HG03045 (cell line): ENCODE results near the gene SIGLEC10.
"Not testable (repeated sequence)": the region's sequence is repeated elsewhere in the genome, so short reads cannot be mapped to it uniquely, and the experiment has no call there.

Source experiments
- ATAC-seq: cut with Tn5 transposase; IDR thresholded peaks from one replicate; pipeline ENCODE4 v1.9.1; 2021; ENCODE audit warnings: mild to moderate bottlenecking, moderate library complexity; ENCODE audit not compliant: unreplicated experiment

SIGLEC10 gene

GRCh38 chr19:51417107-51417809 lies at the start of gene SIGLEC10:
SIGLEC10 (minus strand) TSS chr19:51417642; CDS start chr19:51417581, 61 bp downstream.
- no peak for ATAC-seq

- no peak for ATAC-seq
Observed at GRCh38 chr19:51466723-51467122, 49.3 kb upstream of the SIGLEC10 start.

GRCh38 chr19:51463976-51464581 lies 46.6 kb upstream of the SIGLEC10 start:
- ATAC-seq, result not testable (repeated sequence)

GRCh38 chr19:51462681-51463080 lies 45.2 kb upstream of the SIGLEC10 start:
- no peak for ATAC-seq

- no peak for ATAC-seq
Observed at GRCh38 chr19:51462276-51462675, 44.8 kb upstream of the SIGLEC10 start.

GRCh38 chr19:51461723-51462161 lies 44.3 kb upstream of the SIGLEC10 start:
- ATAC-seq, result no peak

- ATAC-seq, result no peak
Observed at GRCh38 chr19:51460164-51460992, 42.9 kb upstream of the SIGLEC10 start.

- ATAC-seq, result no peak
Observed at GRCh38 chr19:51458899-51459505, 41.6 kb upstream of the SIGLEC10 start.

GRCh38 chr19:51458051-51458645 lies 40.7 kb upstream of the SIGLEC10 start, which contains the start of gene SIGLEC8:
SIGLEC8 (minus strand) TSS chr19:51458454; CDS start chr19:51458387, 67 bp downstream.
- no peak for ATAC-seq

- no peak for ATAC-seq
Observed at GRCh38 chr19:51457351-51458013, 40.0 kb upstream of the SIGLEC10 start.

- ATAC-seq, result no peak
Observed at GRCh38 chr19:51456541-51457290, 39.3 kb upstream of the SIGLEC10 start.

- ATAC-seq, result no peak
Observed at GRCh38 chr19:51450730-51451307, 33.4 kb upstream of the SIGLEC10 start.

- no peak for ATAC-seq
Observed at GRCh38 chr19:51448411-51449016, 31.1 kb upstream of the SIGLEC10 start.

- no peak for ATAC-seq
Observed at GRCh38 chr19:51448011-51448410, 30.6 kb upstream of the SIGLEC10 start.

GRCh38 chr19:51447510-51447909 lies 30.1 kb upstream of the SIGLEC10 start:
- ATAC-seq, result not testable (repeated sequence)

- ATAC-seq, result peak; percentile 72
Observed at GRCh38 chr19:51441410-51442390, 24.3 kb upstream of the SIGLEC10 start.

GRCh38 chr19:51440846-51441409 lies 23.5 kb upstream of the SIGLEC10 start:
- no peak for ATAC-seq
